ENCODE data around the gene MVP. TPM values are rescaled to one million over a fixed set of nuclear protein-coding genes. Genes with fewer than 3 reads are reported as not detected.

The MVP gene
- total and polyA plus RNA-seq, 7 experiments from 2014 or later: 118 to 221 (median 150) TPM

DNA sequence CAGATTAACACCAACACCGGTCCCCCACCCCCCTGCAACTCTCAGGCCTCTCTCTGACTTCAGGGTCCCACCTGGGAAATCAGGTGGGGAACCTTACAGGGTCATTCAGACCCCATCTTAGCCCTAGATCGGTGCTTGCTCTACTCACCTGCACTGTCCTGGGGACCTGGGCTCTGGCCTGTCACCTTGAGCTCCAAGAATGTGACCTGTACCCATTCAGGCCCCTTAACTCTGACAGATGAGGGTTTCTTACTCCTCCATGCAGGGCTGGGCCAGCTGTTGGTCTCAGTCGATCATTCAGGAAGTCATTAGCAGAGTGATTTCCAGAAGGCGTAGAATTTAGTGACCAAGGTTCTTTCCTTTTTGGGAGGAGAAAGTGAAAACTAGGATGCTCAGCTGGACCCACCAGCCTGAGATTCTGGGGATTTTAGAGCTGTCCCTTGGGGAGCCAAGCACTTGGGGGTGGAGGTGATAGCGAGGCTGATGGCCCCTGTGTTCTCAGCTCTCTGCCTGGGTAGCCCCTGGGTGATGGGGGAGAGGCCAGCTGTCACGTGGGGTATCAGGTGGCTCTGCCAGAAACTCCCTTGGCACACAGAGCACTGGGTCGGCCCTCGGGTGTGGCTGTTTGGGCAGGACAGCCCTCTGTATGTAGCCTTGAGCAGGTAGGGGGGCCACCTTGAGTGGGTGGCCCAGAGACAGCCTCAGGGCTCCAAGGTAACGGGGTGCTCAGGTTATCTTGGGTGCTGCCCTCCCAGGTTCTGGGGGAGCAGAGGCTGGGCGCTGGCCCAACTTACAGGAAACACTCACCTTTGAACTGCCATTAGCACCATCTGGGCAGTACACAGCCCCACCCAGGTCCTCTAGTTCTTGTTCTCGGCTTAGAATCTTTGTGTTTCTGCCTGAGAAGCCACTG, 724 bp downstream of the MVP start:
- Histone ChIP-seq H3K4me3 (ENCODE audit: low read length) (peak overlapping the region; percentile 95), H3K27me3 (ENCODE audit: control insufficient read depth in 2 of 2, insufficient read depth in 2 of 2, low read length in 2 of 2) (no peaks in the 10 kb centered on the region), H3K27ac (ENCODE audit: low read depth, low read length) (peak overlapping the region; percentile 84), H3K36me3 (ENCODE audit: control insufficient read depth in 2 of 3, insufficient read depth in 3 of 3, low read length in 3 of 3) (peaks cover 0 to 19% (median 0%) of the 10 kb centered on the region in 3 experiments), H3K4me1 (ENCODE audit: control insufficient read depth in 2 of 2, insufficient read depth in 2 of 2, low read length in 2 of 2) (peaks cover 66 to 73% of the 10 kb centered on the region in 2 donors), H3K9me3 (ENCODE audit: control insufficient read depth in 2 of 3, low read length in 3 of 3) (no peaks in the 10 kb centered on the region)
- POLR2A ChIA-PET: interaction anchor here (0.8 to 6.7 kb wide), 15 partner anchors 7 to 245 kb away, joined by 3 to 109 read pairs (median 5); partner anchors contain the start of genes ALDOA, KIF22, MAZ and PRRT2
- Mint-ChIP-seq H3K4me3 (peak overlapping the region; percentile 86 to 99 (median 97)), H3K4me1 (peaks cover 46 to 91% (median 71%) of the 10 kb centered on the region in 7 donors), H3K27me3 (peaks cover 0 to under 1% (median 0%) of the 10 kb centered on the region in 5 donors), H3K9me3 (peaks cover 0 to under 1% (median 0%) of the 10 kb centered on the region in 11 donors), H3K36me3 (peaks cover 4 to 40% (median 13%) of the 10 kb centered on the region in 5 donors), H3K27ac (peak overlapping the region; percentile 89 to 99 (median 96))
- intact Hi-C loops (cut with micrococcal nuclease): loop anchor here (1.0 to 5.0 kb wide), 5 partner anchors 16 to 106 kb away; partner anchors contain the start of genes CDIPT (in 2 of the 2), KCTD13 (in 1 of the 2) and KIF22 (in 1 of the 2)
- DNase-seq: peak in 3 of 9 donors; percentile 20 to 44 (median 20)
- CTCF ChIA-PET: interaction anchor here (0.5 to 9.4 kb wide), 6 partner anchors 11 to 120 kb away, joined by 3 to 108 read pairs (median 4); partner anchors contain the start of gene KIF22
- peak; percentile 44 for ATAC-seq

DNA sequence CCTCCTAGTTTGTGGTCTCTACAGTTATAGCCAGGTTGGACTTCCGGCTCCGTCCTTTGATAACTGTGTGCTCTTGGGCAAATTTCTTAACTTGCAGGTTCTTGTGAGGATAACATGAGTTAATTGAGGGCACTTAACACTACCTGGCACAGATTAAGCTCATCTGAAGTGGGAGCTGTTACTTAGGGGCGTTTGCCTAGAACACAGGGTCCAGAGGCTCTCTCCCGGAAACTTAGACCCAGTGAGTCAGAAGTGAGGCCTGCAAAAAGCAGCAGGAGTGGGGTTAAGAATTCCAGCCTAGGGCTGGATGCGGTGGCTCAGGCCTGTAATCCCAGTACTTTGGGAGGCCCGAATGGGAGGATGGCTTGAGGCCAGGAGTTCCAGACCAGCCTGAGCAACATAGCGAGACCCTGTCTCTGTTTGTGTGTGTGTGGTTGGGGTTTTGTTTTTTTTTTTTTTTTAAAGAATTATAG, 1.4 kb downstream of the MVP start:
- H3K4me1 ChIP-seq (ENCODE audit: control insufficient read depth in 2 of 2, insufficient read depth in 2 of 2, low read length in 2 of 2): peaks cover 72 to 78% of the 10 kb centered on the region in 2 donors
- no peaks in the 10 kb centered on the region for H3K9me3 ChIP-seq (ENCODE audit: control insufficient read depth in 2 of 3, low read length in 3 of 3)
- ChIA-PET POLR2A (interaction anchor here (0.6 to 4.4 kb wide), 10 partner anchors 10 to 139 kb away, joined by 3 to 28 read pairs (median 6); partner anchors contain the start of genes KIF22 and PRRT2), CTCF (interaction anchor here (0.6 to 9.4 kb wide), 4 partner anchors 14 to 121 kb away, joined by 3 to 108 read pairs (median 30); no protein-coding TSS in a partner anchor)
- Mint-ChIP-seq H3K4me3 (peak overlapping the region; percentile 86 to 99 (median 97)), H3K4me1 (peaks cover 47 to 97% (median 72%) of the 10 kb centered on the region in 7 donors), H3K36me3 (peaks cover 4 to 38% (median 13%) of the 10 kb centered on the region in 5 donors), H3K9me3 (no peaks in the 10 kb centered on the region), H3K27me3 (no peaks in the 10 kb centered on the region), H3K27ac (peak overlapping the region; percentile 89 to 99 (median 96))
- intact Hi-C loops (cut with micrococcal nuclease): loop anchor here in 1 of 2 donors (2.0 to 5.0 kb wide), 2 partner anchors 17 to 106 kb away; partner anchors contain the start of gene KCTD13
- peak overlapping the region; percentile 95 for H3K4me3 ChIP-seq (ENCODE audit: low read length)
- H3K27me3 ChIP-seq (ENCODE audit: control insufficient read depth in 2 of 2, insufficient read depth in 2 of 2, low read length in 2 of 2): no peaks in the 10 kb centered on the region
- no peak for ATAC-seq
- peaks cover 0 to 19% (median 0%) of the 10 kb centered on the region in 3 experiments for H3K36me3 ChIP-seq (ENCODE audit: control insufficient read depth in 2 of 3, insufficient read depth in 3 of 3, low read length in 3 of 3)
- peak overlapping the region; percentile 84 for H3K27ac ChIP-seq (ENCODE audit: low read depth, low read length)
- no peak for DNase-seq

DNA sequence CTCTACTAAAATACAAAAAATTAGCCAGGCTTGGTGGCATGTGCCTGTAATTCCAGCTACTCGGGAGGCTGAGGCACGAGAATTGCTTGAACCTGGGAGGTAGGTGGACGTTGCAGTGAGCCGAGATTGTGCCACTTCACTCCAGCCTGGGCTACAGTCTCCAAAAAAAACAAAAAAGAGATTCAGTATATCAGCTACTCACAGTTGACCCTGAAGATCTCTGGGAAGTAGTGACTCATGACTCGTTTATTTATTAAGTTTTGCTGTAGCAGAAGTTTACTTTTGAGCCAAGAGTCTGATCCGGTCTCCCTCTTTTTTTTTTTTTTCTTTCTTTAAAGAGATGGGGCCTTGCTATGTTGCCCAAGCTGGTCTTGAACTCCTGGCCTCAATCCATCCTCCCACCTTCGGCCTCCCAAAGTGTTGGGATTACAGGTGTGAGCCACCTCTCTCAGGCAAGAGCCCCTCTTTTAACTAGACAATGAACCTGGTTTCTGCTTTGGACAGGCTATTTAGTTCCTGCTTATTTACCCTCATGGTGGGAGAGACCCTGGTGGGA, 4.4 kb downstream of the MVP start:
- peaks cover 0 to 1% (median 0%) of the 10 kb centered on the region in 11 donors for H3K9me3 Mint-ChIP-seq
- Histone ChIP-seq H3K4me1 (ENCODE audit: control insufficient read depth in 2 of 2, insufficient read depth in 2 of 2, low read length in 2 of 2) (peaks cover 65 to 79% of the 10 kb centered on the region in 2 donors), H3K4me3 (ENCODE audit: low read length) (peak overlapping the region; percentile 44), H3K27me3 (ENCODE audit: control insufficient read depth in 2 of 2, insufficient read depth in 2 of 2, low read length in 2 of 2) (no peaks in the 10 kb centered on the region), H3K9me3 (ENCODE audit: control insufficient read depth in 2 of 3, low read length in 3 of 3) (no peaks in the 10 kb centered on the region), H3K36me3 (ENCODE audit: control insufficient read depth in 2 of 3, insufficient read depth in 3 of 3, low read length in 3 of 3) (peaks cover 0 to 3% (median 0%) of the 10 kb centered on the region in 3 experiments), H3K27ac (ENCODE audit: low read depth, low read length) (peak overlapping the region; percentile 72)
- peak overlapping the region; percentile 56 to 99 (median 96) for H3K27ac Mint-ChIP-seq
- ATAC-seq (no peak), DNase-seq (no peak)
- intact Hi-C loops (cut with micrococcal nuclease): loop anchor here (1.0 to 5.0 kb wide), 2 partner anchors 8 to 103 kb away; partner anchors contain the start of genes KCTD13 (in 1 of the 2) and PAGR1 (in 1 of the 2)
- ChIA-PET CTCF (interaction anchor here (0.6 to 9.4 kb wide), 5 partner anchors 23 to 568 kb away, joined by 3 to 108 read pairs (median 6); no protein-coding TSS in a partner anchor), POLR2A (interaction anchor here (0.6 to 6.7 kb wide), 8 partner anchors 7 to 645 kb away, joined by 3 to 70 read pairs (median 4); partner anchors contain the start of genes CORO1A, HIRIP3, INO80E and KIF22)
- peak overlapping the region; percentile 70 to 95 (median 86) for H3K4me3 Mint-ChIP-seq
- no peaks in the 10 kb centered on the region for H3K27me3 Mint-ChIP-seq
- peaks cover 38 to 97% (median 59%) of the 10 kb centered on the region in 7 donors for H3K4me1 Mint-ChIP-seq
- peaks cover 0 to 19% (median 6%) of the 10 kb centered on the region in 5 donors for H3K36me3 Mint-ChIP-seq

DNA sequence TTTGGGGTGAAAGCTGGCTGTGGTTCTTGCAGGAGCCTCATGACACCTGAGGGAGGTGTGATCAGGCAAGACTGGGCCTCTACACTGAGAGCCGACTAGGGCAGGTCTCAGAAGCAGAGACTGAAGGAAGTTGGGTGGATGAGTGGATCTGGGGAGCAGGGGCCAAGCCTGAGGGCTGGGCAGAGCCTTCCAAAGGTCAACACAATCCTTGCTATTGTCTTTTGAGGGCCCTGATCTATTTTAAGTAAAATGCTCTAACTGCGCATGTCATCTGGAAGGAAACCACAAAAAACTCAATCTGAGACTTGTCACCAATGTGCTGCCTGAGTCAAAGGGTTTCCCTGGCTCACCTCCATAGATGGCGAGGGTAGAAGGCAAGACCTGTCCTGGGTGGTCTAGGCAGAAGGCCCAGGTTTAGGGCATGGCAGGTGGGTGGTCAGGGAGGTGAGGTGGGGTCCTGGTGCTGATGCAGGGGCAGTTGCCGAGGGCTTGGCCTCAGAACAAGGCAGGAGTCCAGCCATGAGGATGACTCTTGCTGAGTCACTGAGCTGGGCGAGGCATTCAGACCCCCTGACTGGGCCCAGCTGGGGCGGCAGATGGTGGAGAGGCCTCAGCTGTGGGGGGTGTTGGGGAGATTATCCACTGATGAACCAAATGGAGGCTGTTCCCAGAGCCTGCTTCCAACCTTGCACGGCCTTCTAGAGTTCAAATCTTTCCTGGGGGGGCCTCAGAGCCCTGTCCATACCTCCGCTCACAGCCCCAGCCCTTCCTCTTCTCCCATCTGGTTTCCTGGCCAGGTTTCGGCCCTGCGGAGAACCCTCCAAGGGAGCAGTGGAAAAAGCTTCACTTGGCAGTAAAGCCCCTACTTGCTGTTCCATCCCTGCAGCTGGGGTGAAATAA, 5.1 kb downstream of the MVP start:
- intact Hi-C loops (cut with micrococcal nuclease): loop anchor here in 1 of 2 donors (1.0 kb wide), 1 partner anchor 9 kb away; the partner anchor contains the start of gene PAGR1
- Mint-ChIP-seq H3K27ac (peak overlapping the region; percentile 56 to 99 (median 96)), H3K36me3 (peaks cover 0 to 19% (median 4%) of the 10 kb centered on the region in 5 donors), H3K4me1 (peaks cover 39 to 97% (median 57%) of the 10 kb centered on the region in 7 donors), H3K27me3 (no peaks in the 10 kb centered on the region), H3K9me3 (peaks cover 0 to 1% (median 0%) of the 10 kb centered on the region in 11 donors), H3K4me3 (peak overlapping the region; percentile 70 to 95 (median 86))
- Histone ChIP-seq H3K27ac (ENCODE audit: low read depth, low read length) (peak overlapping the region; percentile 72), H3K4me1 (ENCODE audit: control insufficient read depth in 2 of 2, insufficient read depth in 2 of 2, low read length in 2 of 2) (peaks cover 61 to 81% of the 10 kb centered on the region in 2 donors), H3K36me3 (ENCODE audit: control insufficient read depth in 2 of 3, insufficient read depth in 3 of 3, low read length in 3 of 3) (peaks cover 0 to 5% (median 0%) of the 10 kb centered on the region in 3 experiments), H3K27me3 (ENCODE audit: control insufficient read depth in 2 of 2, insufficient read depth in 2 of 2, low read length in 2 of 2) (no peaks in the 10 kb centered on the region), H3K4me3 (ENCODE audit: low read length) (peak overlapping the region; percentile 44), H3K9me3 (ENCODE audit: control insufficient read depth in 2 of 3, low read length in 3 of 3) (no peaks in the 10 kb centered on the region)
- peak in 6 of 9 donors; percentile 36 to 52 (median 43) for DNase-seq
- ATAC-seq: no peak
- ChIA-PET POLR2A (interaction anchor here (0.8 to 6.7 kb wide), 13 partner anchors 8 to 358 kb away, joined by 3 to 70 read pairs (median 12); partner anchors contain the start of genes CORO1A, HIRIP3, INO80E and KIF22), CTCF (interaction anchor here (0.6 to 3.2 kb wide), 7 partner anchors 8 to 568 kb away, joined by 3 to 17 read pairs (median 8); no protein-coding TSS in a partner anchor)

- H3K9me3 Mint-ChIP-seq: peaks cover 0 to 1% (median 0%) of the 10 kb centered on the region in 11 donors
- Histone ChIP-seq H3K4me3 (ENCODE audit: low read length) (peak overlapping the region; percentile 44), H3K4me1 (ENCODE audit: control insufficient read depth in 2 of 2, insufficient read depth in 2 of 2, low read length in 2 of 2) (peaks cover 60 to 81% of the 10 kb centered on the region in 2 donors), H3K27me3 (ENCODE audit: control insufficient read depth in 2 of 2, insufficient read depth in 2 of 2, low read length in 2 of 2) (no peaks in the 10 kb centered on the region), H3K27ac (ENCODE audit: low read depth, low read length) (peak overlapping the region; percentile 72), H3K9me3 (ENCODE audit: control insufficient read depth in 2 of 3, low read length in 3 of 3) (no peaks in the 10 kb centered on the region), H3K36me3 (ENCODE audit: control insufficient read depth in 2 of 3, insufficient read depth in 3 of 3, low read length in 3 of 3) (peaks cover 0 to 14% (median 3%) of the 10 kb centered on the region in 3 experiments)
- ChIA-PET CTCF (interaction anchor here (0.8 to 3.2 kb wide), 7 partner anchors 8 to 126 kb away, joined by 3 to 17 read pairs (median 8); partner anchors contain the start of genes KIF22 and PAGR1), POLR2A (interaction anchor here (0.6 to 6.7 kb wide), 17 partner anchors 9 to 353 kb away, joined by 3 to 70 read pairs (median 8); partner anchors contain the start of genes HIRIP3, INO80E, KIF22 and MAZ)
- peaks cover 45 to 97% (median 56%) of the 10 kb centered on the region in 7 donors for H3K4me1 Mint-ChIP-seq
- intact Hi-C loops (cut with micrococcal nuclease): no loop called here
- peaks cover 0 to 14% (median 12%) of the 10 kb centered on the region in 5 donors for H3K36me3 Mint-ChIP-seq
- DNase-seq: no peak
- peak overlapping the region; percentile 81 to 95 (median 88) for H3K4me3 Mint-ChIP-seq
- H3K27ac Mint-ChIP-seq: peak overlapping the region; percentile 83 to 99 (median 96)
- no peak for ATAC-seq
- no peaks in the 10 kb centered on the region for H3K27me3 Mint-ChIP-seq
Observed at GRCh38 chr16:29826342-29826695, 6.1 kb downstream of the MVP start.

Data from naive thymus-derived CD4-positive, alpha-beta T cell (primary cell).